H1 (cell line): ENCODE data around the gene WBP1. TPM values are rescaled to one million over a fixed set of nuclear protein-coding genes. Genes with fewer than 3 reads are reported as not detected.

Experiments used
- CTCF ChIA-PET: fragments of 300-600 bp; sonication (Branson Sonifier 250); formaldehyde crosslinking; loops from one replicate; lab custom pipeline; 2021; ENCODE audit not compliant: partially characterized antibody; lab: Charles Lee
- POLR2A ChIA-PET: fragments of 300-600 bp; sonication (Branson Sonifier 250); formaldehyde crosslinking; loops from one replicate; lab custom pipeline; 2021; ENCODE audit warnings: inconsistent platforms; ENCODE audit not compliant: partially characterized antibody; lab: Charles Lee
- DNase-seq, 2 experiments: peaks; one replicate each; pipeline versions ENCODE4 v3.0.0 to v3.0.0-alpha.2; 2010 to 2022; ENCODE audit warnings: low spot score in 2 of 2, low read depth in 1 of 2, mixed read lengths in 1 of 2
- FAIRE-seq: peaks from 2 replicates; lab custom pipeline; 2011; peaks lifted over from hg19 to GRCh38; lab: Jason Lieb, UNC
- H2AFZ ChIP-seq: 2 replicates; pipeline ENCODE4 v1.8.1; 2012; ENCODE audit warnings: low read length, inconsistent platforms
- H2AK5ac ChIP-seq: 2 replicates; pipeline ENCODE4 v1.6.1; 2013; ENCODE audit warnings: low read depth, low read length
- H2BK120ac ChIP-seq: replicated peaks from 2 replicates; pipeline ENCODE3; 2013; ENCODE audit warnings: low read depth, low read length, inconsistent platforms
- H2BK12ac ChIP-seq: 2 replicates; pipeline ENCODE4 v1.6.1; 2013; ENCODE audit warnings: low read depth, low read length
- H2BK15ac ChIP-seq: 2 replicates; pipeline ENCODE4 v1.6.1; 2013; ENCODE audit warnings: low read length
- H2BK20ac ChIP-seq: 2 replicates; pipeline ENCODE4 v1.6.1; 2013; ENCODE audit warnings: low read length
- H2BK5ac ChIP-seq: 2 replicates; pipeline ENCODE4 v1.6.1; 2013; ENCODE audit warnings: low read depth, low read length
- H3K14ac ChIP-seq: 2 replicates; pipeline ENCODE4 v1.6.1; 2013; ENCODE audit warnings: inconsistent platforms; ENCODE audit not compliant: insufficient read length
- H3K18ac ChIP-seq: 2 replicates; pipeline ENCODE4 v1.6.1; 2013; ENCODE audit warnings: low read length; ENCODE audit errors: extremely low read depth
- H3K23ac ChIP-seq: 2 replicates; pipeline ENCODE4 v1.6.1; 2013; ENCODE audit warnings: inconsistent platforms; ENCODE audit not compliant: insufficient read length
- H3K23me2 ChIP-seq: 2 replicates; pipeline ENCODE4 v1.6.1; 2013; ENCODE audit warnings: low read depth, low read length
- H3K27ac ChIP-seq: 2 replicates; pipeline ENCODE4 v1.6.1; 2011; ENCODE audit warnings: low read depth, low read length, inconsistent platforms
- H3K27me3 ChIP-seq, 4 experiments: replicated peaks in 1 of 4; 1 replicate in 1 of 4; 2 replicates in 3 of 4; pipeline versions ENCODE4 v1.6.1 to v1.8.1; 2011 to 2013; ENCODE audit warnings: low read length in 3 of 4, mild to moderate bottlenecking in 3 of 4, inconsistent platforms in 2 of 4, mixed read lengths in 2 of 4, moderate library complexity in 1 of 4; ENCODE audit not compliant: control insufficient read depth in 3 of 4, insufficient read depth in 3 of 4; ENCODE audit errors: extremely low read depth in 1 of 4
- H3K36me3 ChIP-seq, 4 experiments: 2 replicates each; pipeline versions ENCODE4 v1.6.1 to v1.8.1; 2011 to 2013; ENCODE audit warnings: mild to moderate bottlenecking in 4 of 4, low read length in 3 of 4, moderate library complexity in 2 of 4, control low read depth in 1 of 4, inconsistent platforms in 1 of 4; ENCODE audit not compliant: insufficient read depth in 4 of 4, control insufficient read depth in 2 of 4
- H3K4ac ChIP-seq: replicated peaks from 2 replicates; pipeline ENCODE3; 2013; ENCODE audit warnings: low read length, low read depth, mixed read lengths, inconsistent platforms; ENCODE audit not compliant: insufficient read length
- H3K4me1 ChIP-seq, 4 experiments: replicated peaks in 1 of 4; 1 replicate in 1 of 4; 2 replicates in 3 of 4; pipeline versions ENCODE4 v1.6.1 to v1.8.1; 2011 to 2013; ENCODE audit warnings: low read length in 3 of 4, inconsistent platforms in 2 of 4, mixed read lengths in 1 of 4; ENCODE audit not compliant: insufficient read depth in 4 of 4, control insufficient read depth in 3 of 4
- H3K4me2 ChIP-seq, 2 experiments: 2 replicates each; pipeline versions ENCODE4 v1.6.1 to v1.8.1; 2011 to 2013; ENCODE audit warnings: low read depth in 2 of 2, low read length in 2 of 2, control low read depth in 1 of 2, inconsistent platforms in 1 of 2, mild to moderate bottlenecking in 1 of 2; ENCODE audit not compliant: insufficient read depth in 1 of 2
- H3K4me3 ChIP-seq, 4 experiments: fragments of 200-600, 300-600 bp in 1 of 4; sonication (generic), shearing (Covaris generic), sonication (Bioruptor Twin) in 1 of 4; 2 replicates each; pipeline versions ENCODE4 v1.5.1 to v1.8.1; 2011 to 2016; ENCODE audit warnings: low read length in 4 of 4, low read depth in 3 of 4, control low read depth in 2 of 4, inconsistent platforms in 2 of 4, mild to moderate bottlenecking in 2 of 4, mixed read lengths in 1 of 4, moderate library complexity in 1 of 4; ENCODE audit not compliant: insufficient read depth in 2 of 4; ENCODE audit errors: extremely low read depth in 1 of 4
- H3K56ac ChIP-seq: replicated peaks from 2 replicates; pipeline ENCODE3; 2013; ENCODE audit warnings: low read depth, mild to moderate bottlenecking, mixed read lengths, low read length, inconsistent platforms; ENCODE audit not compliant: insufficient read length
- H3K79me1 ChIP-seq: 2 replicates; pipeline ENCODE4 v1.6.1; 2013; ENCODE audit warnings: low read depth, low read length, control low read depth
- H3K79me2 ChIP-seq, 2 experiments: 2 replicates each; pipeline versions ENCODE4 v1.6.1 to v1.8.1; 2012 to 2013; ENCODE audit warnings: low read length in 2 of 2, mild to moderate bottlenecking in 2 of 2, inconsistent platforms in 1 of 2; ENCODE audit not compliant: insufficient read depth in 2 of 2, control insufficient read depth in 1 of 2
- H3K9ac ChIP-seq, 4 experiments: replicated peaks in 1 of 4; 1 replicate in 1 of 4; 2 replicates in 3 of 4; pipeline versions ENCODE4 v1.6.1 to v1.8.1; 2011 to 2013; ENCODE audit warnings: low read depth in 3 of 4, low read length in 3 of 4, control low read depth in 2 of 4, mild to moderate bottlenecking in 2 of 4, moderate library complexity in 2 of 4, inconsistent platforms in 1 of 4; ENCODE audit errors: extremely low read depth in 1 of 4
- H3K9me3 ChIP-seq, 2 experiments: 2 replicates each; pipeline versions ENCODE4 v1.6.1 to v1.8.1; 2012 to 2013; ENCODE audit warnings: mild to moderate bottlenecking in 2 of 2, moderate library complexity in 2 of 2, control low read depth in 1 of 2, inconsistent platforms in 1 of 2, low read depth in 1 of 2, low read length in 1 of 2, mixed read lengths in 1 of 2; ENCODE audit not compliant: insufficient read depth in 2 of 2
- H4K20me1 ChIP-seq, 2 experiments: replicated peaks in 1 of 2; 2 replicates each; pipeline versions ENCODE3 to v1.8.1; 2011 to 2013; ENCODE audit warnings: inconsistent platforms in 2 of 2, low read length in 2 of 2, mild to moderate bottlenecking in 1 of 2; ENCODE audit not compliant: insufficient read depth in 2 of 2, control insufficient read depth in 1 of 2
- H4K5ac ChIP-seq: 2 replicates; pipeline ENCODE4 v1.6.1; 2013; ENCODE audit warnings: low read length, low read depth, mixed read lengths, inconsistent platforms; ENCODE audit not compliant: insufficient read length
- H4K8ac ChIP-seq: 2 replicates; pipeline ENCODE4 v1.8.0; 2013; ENCODE audit warnings: mild to moderate bottlenecking, moderate library complexity, low read length, inconsistent platforms; ENCODE audit not compliant: insufficient read depth; ENCODE audit errors: extremely low read depth
- H4K91ac ChIP-seq: replicated peaks from 2 replicates; pipeline ENCODE3; 2013; ENCODE audit warnings: low read length, mixed read lengths, inconsistent platforms; ENCODE audit not compliant: insufficient read length
- BACH1 ChIP-seq: IDR thresholded peaks from 2 replicates; pipeline ENCODE4 v1.6.1; 2012; ENCODE audit warnings: low read length, improper control_type of control experiment
- HDAC2 ChIP-seq, 2 experiments: fragments of 300-600 bp in 1 of 2; sonication (generic) in 1 of 2; IDR thresholded peaks; 2 replicates each; pipeline ENCODE4 v1.6.1; 2011 to 2012; ENCODE audit warnings: low read depth in 2 of 2, low read length in 2 of 2, mild to moderate bottlenecking in 2 of 2, moderate library complexity in 2 of 2, borderline replicate concordance in 1 of 2, inconsistent platforms in 1 of 2
- JUN ChIP-seq: IDR thresholded peaks from 2 replicates; pipeline ENCODE4 v1.6.1; 2011; ENCODE audit warnings: low read depth, mild to moderate bottlenecking, improper control_type of control experiment, low read length
- RNF2 ChIP-seq: fragments of 200-900, 300-1000 bp; sonication (generic); IDR thresholded peaks from 2 replicates; pipeline ENCODE4 v1.7.1; 2016; ENCODE audit warnings: borderline replicate concordance, low read depth, mild to moderate bottlenecking, antibody characterized with exemption, low read length; ENCODE audit not compliant: poor library complexity, severe bottlenecking; ENCODE audit errors: missing control alignments
- TEAD4 ChIP-seq: IDR thresholded peaks from 2 replicates; pipeline ENCODE4 v1.6.1; 2012; ENCODE audit warnings: low read depth, low read length, inconsistent platforms, mixed read lengths
- WGBS, 2 experiments: shearing (Covaris generic) in 1 of 2; methylation state at CpG; one replicate each; pipeline versions ENCODE4 v1.1.6 to v1.1.7; 2013 to 2015; ENCODE audit warnings: low lambda C conversion rate in 2 of 2, mixed read lengths in 2 of 2, inconsistent platforms in 1 of 2, low coverage in 1 of 2, missing lambda C conversion rate in 1 of 2; ENCODE audit not compliant: insufficient replicate concordance in 2 of 2, insufficient coverage in 1 of 2, insufficient read length in 1 of 2; ENCODE audit errors: extremely low coverage in 1 of 2, missing lambda C conversion rate in 1 of 2; 5-methylcytosine and 5-hydroxymethylcytosine counted together
- polyA plus RNA-seq, 7 experiments: library from polyadenylated mRNA; depleted of rRNA in 3 of 7; stranded (reverse) in 5 of 7; unstranded in 2 of 7; fragments of >200 nt in 5 of 7; fragments of 200-250 nt in 2 of 7; gene quantifications; 1 replicate in 5 of 7; 2 replicates in 1 of 7; 4 replicates in 1 of 7; pipeline versions ENCODE4 v1.2.1 to v1.2.3, GENCODE V29; 2011 to 2013; ENCODE audit warnings: missing spikeins in 2 of 7, mixed read lengths in 2 of 7
- total RNA-seq: library from RNA; stranded (reverse); fragmentation: NEBNext Ultra II Directional; extraction: Animal tissue kit (Norgen Biotek cat#: 25700); gene quantifications from 2 replicates; pipeline ENCODE4 v1.2.1, GENCODE V29; 2021
- TF ChIP-seq, protein P1 (sequence below), 3 experiments: IDR thresholded peaks; 1 replicate in 2 of 3; 2 replicates in 1 of 3; pipeline versions ENCODE4 v1.5.1 to v1.6.1; 2011; ENCODE audit warnings: low read length in 3 of 3, mild to moderate bottlenecking in 3 of 3, inconsistent platforms in 2 of 3, low read depth in 1 of 3, moderate library complexity in 1 of 3; ENCODE audit not compliant: insufficient read depth in 1 of 3; ENCODE audit errors: control extremely low read depth in 1 of 3

WBP1 gene
- total and polyA plus RNA-seq, 2 of the 8 experiments (the other 6 are each of a cell fraction or from before 2014, with no cell fraction given): 57.2 to 190 TPM

DNA sequence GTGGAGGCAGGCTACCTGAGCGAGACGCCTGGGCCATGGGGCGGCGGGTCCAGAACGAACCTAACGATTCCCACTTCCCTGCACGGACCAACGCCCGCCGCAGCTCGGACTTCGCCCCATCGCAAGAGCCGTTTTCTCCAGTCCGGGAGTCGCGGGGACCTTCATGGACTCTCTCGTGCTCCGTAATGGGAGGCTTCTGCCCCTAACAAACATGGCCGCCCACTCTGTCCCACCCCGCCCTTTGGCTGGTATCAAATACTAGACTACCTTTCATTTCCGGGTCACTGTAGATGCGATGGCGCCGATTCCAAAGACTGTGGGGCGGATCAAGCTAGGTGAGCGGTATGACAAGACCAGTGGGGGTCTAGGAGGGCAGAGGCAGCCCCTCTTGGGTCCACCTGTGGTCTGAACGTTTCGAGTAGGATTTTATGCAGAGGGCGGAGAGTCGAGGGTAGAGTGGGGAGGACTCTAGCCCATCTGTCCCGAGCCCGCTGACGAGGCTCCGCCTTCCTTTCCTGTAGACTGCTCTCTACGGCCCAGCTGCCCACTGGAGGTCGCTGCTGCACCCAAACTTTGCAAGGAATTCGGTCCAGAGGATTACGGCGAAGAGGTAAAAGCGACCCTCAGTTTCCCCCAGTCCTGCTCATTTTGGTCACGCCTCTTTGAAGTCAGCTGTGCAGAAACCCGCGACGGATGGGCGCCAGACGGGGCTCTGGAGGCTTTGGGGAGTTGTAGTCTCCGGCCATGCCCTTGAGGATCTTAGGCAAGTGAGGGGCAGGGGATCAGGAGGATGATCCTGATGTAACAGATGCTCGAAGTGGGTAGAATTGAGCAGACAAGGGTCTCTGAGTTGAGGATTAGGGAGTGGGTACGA lies 24.8 kb downstream of the WBP1 start, which contains the start of the genes CCDC142 and TTC31:
CCDC142 (minus strand) TSS at position 198 of the 874 bp plus-strand sequence; CDS start at position 37, 161 bp downstream.
TTC31 (plus strand) TSS at position 281 of the 874 bp plus-strand sequence; CDS start at position 296, 15 bp downstream.
- Histone ChIP-seq H3K14ac (no peak within 1 kb of the TSS), H3K36me3 (peaks cover 0 to 6% (median 2%) of the 10 kb centered on the region in 4 experiments; a peak in 5 of 8 replicates), H2BK20ac (no peak within 1 kb of the TSS), H3K27ac (peak within 1 kb of the TSS; percentile 92), H4K91ac (peak within 1 kb of the TSS; percentile 98), H2BK15ac (0 out of 2 replicates have a peak within 1 kb of the TSS, but pooled peaks have one; percentile 92), H2BK12ac (no peak within 1 kb of the TSS; the same call in 1 of the 2 replicates), H4K8ac (peak within 1 kb of the TSS; percentile 99), H3K23ac (no peak within 1 kb of the TSS), H3K23me2 (peaks cover 9% of the 10 kb centered on the region; the same call in 1 of the 2 replicates), H3K56ac (peak within 1 kb of the TSS; percentile 95), H3K4me3 (peak within 1 kb of the TSS; percentile 69 to 99 (median 93)), H2AFZ (peak within 1 kb of the TSS; percentile 97; the same call in 1 of the 2 replicates), H4K5ac (peak within 1 kb of the TSS; percentile 95), H2BK5ac (peak within 1 kb of the TSS; percentile 97), H2BK120ac (peak within 1 kb of the TSS; percentile 99), H3K9ac (peak within 1 kb of the TSS; percentile 68 to 87 (median 82)), H4K20me1 (peaks cover 4 to 8% of the 10 kb centered on the region in 2 experiments), H3K4ac (peak within 1 kb of the TSS; percentile 85), H3K18ac (peak within 1 kb of the TSS; percentile 100), H3K27me3 (no peaks in the 10 kb centered on the region; a peak in 1 of 7 replicates), H3K9me3 (no peaks in the 10 kb centered on the region), H3K79me2 (peaks cover 0 to 9% of the 10 kb centered on the region in 2 experiments; a peak in 1 of 4 replicates), H3K4me1 (peaks cover 0 to 10% (median 4%) of the 10 kb centered on the region in 4 experiments; a peak in 4 of 7 replicates), H3K4me2 (peak within 1 kb of the TSS; percentile 98 to 100), H2AK5ac (no peak within 1 kb of the TSS), H3K79me1 (no peaks in the 10 kb centered on the region; the same call in 1 of the 2 replicates)
- DNase-seq: peak; percentile 83 to 96
- POLR2A ChIA-PET: interaction anchor here (0.9 to 7.3 kb wide), 21 partner anchors 9 to 105 kb away, joined by 3 to 85 read pairs (median 6); partner anchors contain the start of genes AUP1, C2orf81, DQX1 and HTRA2
- peak; percentile 66 for FAIRE-seq
- CTCF ChIA-PET: interaction anchor here (1.0 to 8.0 kb wide), 26 partner anchors 10 to 108 kb away, joined by 3 to 73 read pairs (median 6); partner anchors contain the start of genes AUP1, HTRA2, INO80B and LBX2
- WGBS, 2 experiments: 4% methylated on average over 50 of the region's 50 CpGs; no CpG with 5 or more reads in 1 of the 2 experiments
- TF ChIP-seq HDAC2 (IDR thresholded peaks at IDR 0.05; ENCODE audit: borderline replicate concordance in 1 of 2, low read depth in 2 of 2, low read length in 2 of 2) (peak in 1 of 2 experiments; percentile 87; a peak in 2 of 4 replicates), TEAD4 (peak; percentile 85), BACH1 (no peak), JUN (no peak), RNF2 (no peak)
- TF ChIP-seq, protein P1, sequence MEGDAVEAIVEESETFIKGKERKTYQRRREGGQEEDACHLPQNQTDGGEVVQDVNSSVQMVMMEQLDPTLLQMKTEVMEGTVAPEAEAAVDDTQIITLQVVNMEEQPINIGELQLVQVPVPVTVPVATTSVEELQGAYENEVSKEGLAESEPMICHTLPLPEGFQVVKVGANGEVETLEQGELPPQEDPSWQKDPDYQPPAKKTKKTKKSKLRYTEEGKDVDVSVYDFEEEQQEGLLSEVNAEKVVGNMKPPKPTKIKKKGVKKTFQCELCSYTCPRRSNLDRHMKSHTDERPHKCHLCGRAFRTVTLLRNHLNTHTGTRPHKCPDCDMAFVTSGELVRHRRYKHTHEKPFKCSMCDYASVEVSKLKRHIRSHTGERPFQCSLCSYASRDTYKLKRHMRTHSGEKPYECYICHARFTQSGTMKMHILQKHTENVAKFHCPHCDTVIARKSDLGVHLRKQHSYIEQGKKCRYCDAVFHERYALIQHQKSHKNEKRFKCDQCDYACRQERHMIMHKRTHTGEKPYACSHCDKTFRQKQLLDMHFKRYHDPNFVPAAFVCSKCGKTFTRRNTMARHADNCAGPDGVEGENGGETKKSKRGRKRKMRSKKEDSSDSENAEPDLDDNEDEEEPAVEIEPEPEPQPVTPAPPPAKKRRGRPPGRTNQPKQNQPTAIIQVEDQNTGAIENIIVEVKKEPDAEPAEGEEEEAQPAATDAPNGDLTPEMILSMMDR (IDR thresholded peaks at IDR 0.05; ENCODE audit: control extremely low read depth in 1 of 3, insufficient read depth in 1 of 3, low read depth in 1 of 3, low read length in 3 of 3): peak; percentile 81 to 95 (median 89)
